ENCODE measurements around the gene PHC2. TPM values are rescaled to one million over a fixed set of nuclear protein-coding genes. Genes with fewer than 3 reads are reported as not detected.

The PHC2 gene
- polyA plus RNA-seq, 1 donor (not counting 4 experiments of a cell fraction or from before 2014, with no cell fraction given): 51.7 TPM

- no peak overlapping the region for H2AFZ ChIP-seq (ENCODE audit: control insufficient read depth, low read length)
- H3K4me1 ChIP-seq (ENCODE audit: control insufficient read depth, extremely low read depth, insufficient read depth, low read length): peaks cover 23% of the 10 kb centered on the region
- no peaks in the 10 kb centered on the region for H3K27me3 ChIP-seq (ENCODE audit: control insufficient read depth, extremely low read depth, insufficient read depth, low read length)
- dilution Hi-C loops (cut with MboI; ENCODE audit: extremely low pct_ligation_motif_present, low sequenced_read_pairs): no loop called here
- DNase-seq (ENCODE audit: low read depth, low spot score) (no peak), FAIRE-seq (peak; percentile 58)
- H3K27ac ChIP-seq (ENCODE audit: control insufficient read depth, insufficient read depth, low read length): no peak overlapping the region
- peaks cover 21 to 41% of the 10 kb centered on the region in 2 experiments for H3K36me3 ChIP-seq (ENCODE audit: control insufficient read depth in 2 of 2, extremely low read depth in 1 of 2, insufficient read depth in 2 of 2, low read length in 2 of 2)
- TF ChIP-seq CTCF (optimal IDR thresholded peaks at IDR 0.05 in 1 of 3, IDR thresholded peaks at IDR 0.05 in 1 of 3, conservative IDR thresholded peaks at IDR 0.05 in 1 of 3; ENCODE audit: extremely low read depth in 1 of 3, insufficient read depth in 2 of 3, low read length in 3 of 3) (peak; percentile 91 to 96 (median 93)), EZH2 (IDR thresholded peaks at IDR 0.05; ENCODE audit: low read length) (no peak)
- no peak overlapping the region for H3K4me2 ChIP-seq (ENCODE audit: control insufficient read depth, extremely low read depth, insufficient read depth, low read depth, low read length)
- H3K4me3 ChIP-seq (ENCODE audit: control insufficient read depth in 2 of 3, extremely low read depth in 1 of 3, insufficient read depth in 2 of 3, low read depth in 1 of 3, low read length in 3 of 3): no peak overlapping the region
- H3K9me3 ChIP-seq (ENCODE audit: control insufficient read depth, low read depth, low read length): no peaks in the 10 kb centered on the region
- H3K9ac ChIP-seq (ENCODE audit: control insufficient read depth, extremely low read depth, insufficient read depth, low read length): no peak overlapping the region
- peaks cover 7% of the 10 kb centered on the region for H3K9me1 ChIP-seq (ENCODE audit: control insufficient read depth, extremely low read depth, insufficient read depth, low read length)
- no peaks in the 10 kb centered on the region for H3K79me2 ChIP-seq (ENCODE audit: control insufficient read depth, insufficient read depth, low read length)
- H4K20me1 ChIP-seq (ENCODE audit: control insufficient read depth, extremely low read depth, insufficient read depth, low read length): peaks cover 3% of the 10 kb centered on the region
Observed at GRCh38 chr1:33367485-33368405, 63.1 kb downstream of the PHC2 start.

- no peak for FAIRE-seq
- Histone ChIP-seq H3K9me3 (ENCODE audit: control insufficient read depth, low read depth, low read length) (no peaks in the 10 kb centered on the region), H3K79me2 (ENCODE audit: control insufficient read depth, insufficient read depth, low read length) (no peaks in the 10 kb centered on the region), H3K4me1 (ENCODE audit: control insufficient read depth, extremely low read depth, insufficient read depth, low read length) (peaks cover 23% of the 10 kb centered on the region), H4K20me1 (ENCODE audit: control insufficient read depth, extremely low read depth, insufficient read depth, low read length) (peaks cover 3% of the 10 kb centered on the region), H3K27me3 (ENCODE audit: control insufficient read depth, extremely low read depth, insufficient read depth, low read length) (no peaks in the 10 kb centered on the region), H3K4me2 (ENCODE audit: control insufficient read depth, extremely low read depth, insufficient read depth, low read depth, low read length) (no peak overlapping the region), H2AFZ (ENCODE audit: control insufficient read depth, low read length) (no peak overlapping the region), H3K27ac (ENCODE audit: control insufficient read depth, insufficient read depth, low read length) (no peak overlapping the region), H3K36me3 (ENCODE audit: control insufficient read depth in 2 of 2, extremely low read depth in 1 of 2, insufficient read depth in 2 of 2, low read length in 2 of 2) (peaks cover 19 to 45% of the 10 kb centered on the region in 2 experiments), H3K9me1 (ENCODE audit: control insufficient read depth, extremely low read depth, insufficient read depth, low read length) (peaks cover 7% of the 10 kb centered on the region), H3K9ac (ENCODE audit: control insufficient read depth, extremely low read depth, insufficient read depth, low read length) (no peak overlapping the region), H3K4me3 (ENCODE audit: control insufficient read depth in 2 of 3, extremely low read depth in 1 of 3, insufficient read depth in 2 of 3, low read depth in 1 of 3, low read length in 3 of 3) (no peak overlapping the region)
- DNase-seq (ENCODE audit: low read depth, low spot score): no peak
- dilution Hi-C loops (cut with MboI; ENCODE audit: extremely low pct_ligation_motif_present, low sequenced_read_pairs): no loop called here
- TF ChIP-seq CTCF (optimal IDR thresholded peaks at IDR 0.05 in 1 of 3, IDR thresholded peaks at IDR 0.05 in 1 of 3, conservative IDR thresholded peaks at IDR 0.05 in 1 of 3; ENCODE audit: extremely low read depth in 1 of 3, insufficient read depth in 2 of 3, low read length in 3 of 3): no peak
- no peak for TF ChIP-seq EZH2 (IDR thresholded peaks at IDR 0.05; ENCODE audit: low read length)
Observed at GRCh38 chr1:33366762-33367484, 64.0 kb downstream of the PHC2 start.
